Activated T-cell treated with anti-CD3 and anti-CD28 coated beads for 1 hour (primary cell): ENCODE measurements around the gene TTLL5.

Source experiments
- DNase-seq: peaks from one replicate; pipeline ENCODE4 v3.0.0-alpha.2; 2020; ENCODE audit warnings: low read depth

TTLL5 gene

GRCh38 chr14:75871181-75871880 is 210.3 kb downstream of the TTLL5 start:
- DNase-seq = no peak

- no peak for DNase-seq
These were observed 214.9 kb downstream of the TTLL5 start for GRCh38 chr14:75875958-75876357.

- no peak for DNase-seq
These were observed 215.5 kb downstream of the TTLL5 start for GRCh38 chr14:75876530-75876929.

GRCh38 chr14:75877292-75877691 is 216.2 kb downstream of the TTLL5 start:
- DNase-seq = no peak

- no peak for DNase-seq
These were observed 216.8 kb downstream of the TTLL5 start for GRCh38 chr14:75877884-75878283.

- no peak for DNase-seq
These were observed 218.0 kb downstream of the TTLL5 start for GRCh38 chr14:75879031-75879430.

- DNase-seq = no peak
These were observed 219.5 kb downstream of the TTLL5 start for GRCh38 chr14:75880512-75880911.

- no peak for DNase-seq
These were observed 220.9 kb downstream of the TTLL5 start for GRCh38 chr14:75881994-75882393.

GRCh38 chr14:75884198-75884611 is 223.2 kb downstream of the TTLL5 start:
- no peak for DNase-seq

- no peak for DNase-seq
These were observed 224.8 kb downstream of the TTLL5 start for GRCh38 chr14:75885829-75886228.

GRCh38 chr14:75886636-75887348 is 225.7 kb downstream of the TTLL5 start:
- DNase-seq = no peak

GRCh38 chr14:75888945-75889344 is 227.9 kb downstream of the TTLL5 start:
- DNase-seq = no peak

- no peak for DNase-seq
These were observed 235.3 kb downstream of the TTLL5 start for GRCh38 chr14:75896341-75896740.

- no peak for DNase-seq
These were observed 243.3 kb downstream of the TTLL5 start for GRCh38 chr14:75904311-75904710.

- no peak for DNase-seq
These were observed 244.3 kb downstream of the TTLL5 start for GRCh38 chr14:75905147-75905904.

- DNase-seq = no peak
These were observed 245.2 kb downstream of the TTLL5 start for GRCh38 chr14:75906228-75906627.

- DNase-seq = peak; percentile 64
These were observed 245.7 kb downstream of the TTLL5 start for GRCh38 chr14:75906680-75907280.

- no peak for DNase-seq
These were observed 246.8 kb downstream of the TTLL5 start for GRCh38 chr14:75907756-75908359.

GRCh38 chr14:75909630-75910029 is 248.6 kb downstream of the TTLL5 start:
- no peak for DNase-seq

- no peak for DNase-seq
These were observed 249.0 kb downstream of the TTLL5 start for GRCh38 chr14:75910048-75910447.

GRCh38 chr14:75911883-75912282 is 250.8 kb downstream of the TTLL5 start:
- no peak for DNase-seq

GRCh38 chr14:75913183-75913582 is 252.1 kb downstream of the TTLL5 start:
- DNase-seq = no peak
